HepG2 (cell line): Measurements from ENCODE around the gene ATP11B. TPM values are rescaled to one million over a fixed set of nuclear protein-coding genes. Genes with fewer than 3 reads are reported as not detected.

ENCODE experiments used
- ATAC-seq: fragments of 200-7000 bp; cut with Tn5 transposase; 3 replicates; pipeline ENCODE4 v1.9.1; 2020; ENCODE audit warnings: mild to moderate bottlenecking, moderate library complexity
- BruUV-seq: library from RNA; stranded (reverse); fragments of 400-500 nt; replicated peaks from 2 replicates; lab custom pipeline; 2021; lab: Mats Ljungman, UMichigan
- CTCF ChIA-PET: fragments of 300-600 bp; formaldehyde crosslinking; extraction: SDS; loops from one replicate; lab custom pipeline; 2021; ENCODE audit warnings: low total read pairs, inconsistent platforms, low intra/inter-chr PET ratio; lab: Yijun Ruan, JAX
- POLR2A ChIA-PET: fragments of 350-600 bp; sonication (Branson Sonifier 250); formaldehyde crosslinking; loops from one replicate; lab custom pipeline; 2020; ENCODE audit warnings: antibody characterized with exemption, inconsistent platforms; lab: Yijun Ruan, JAX
- DNase-seq: peaks from one replicate; pipeline ENCODE4 v3.0.0-alpha.2; 2015; ENCODE audit warnings: low spot score
- FAIRE-seq: peaks from 3 replicates; lab custom pipeline; 2011; peaks lifted over from hg19 to GRCh38; lab: Jason Lieb, UNC
- H2AFZ ChIP-seq: one replicate; pipeline ENCODE4 v1.6.1; 2011; ENCODE audit warnings: low read length, inconsistent platforms
- H3K27ac ChIP-seq: fragments of 300-600 bp; 3 replicates; pipeline ENCODE4 v1.8.0; 2011; ENCODE audit warnings: mixed run types, mild to moderate bottlenecking, mixed read lengths, low read length, inconsistent platforms; ENCODE audit not compliant: insufficient read depth; ENCODE audit errors: extremely low read length
- H3K27me3 ChIP-seq, 2 experiments: fragments of 200-600 bp in 1 of 2; 2 replicates in 1 of 2; 3 replicates in 1 of 2; pipeline versions ENCODE4 v1.6.0 to v1.8.0; 2011; ENCODE audit warnings: low read length in 2 of 2, mild to moderate bottlenecking in 2 of 2, moderate library complexity in 2 of 2, inconsistent platforms in 1 of 2; ENCODE audit not compliant: insufficient read depth in 2 of 2, control insufficient read depth in 1 of 2
- H3K36me3 ChIP-seq, 2 experiments: fragments of 200-600 bp in 1 of 2; replicated peaks in 1 of 2; 2 replicates in 1 of 2; 3 replicates in 1 of 2; pipeline versions ENCODE4 v1.5.1 to v1.8.0; 2011; ENCODE audit warnings: low read length in 2 of 2, inconsistent platforms in 1 of 2; ENCODE audit not compliant: insufficient read depth in 2 of 2, control insufficient read depth in 1 of 2
- H3K4me1 ChIP-seq: 2 replicates; pipeline ENCODE4 v1.5.1; 2012; ENCODE audit warnings: low read length, inconsistent platforms; ENCODE audit not compliant: insufficient read depth
- H3K4me2 ChIP-seq: 2 replicates; pipeline ENCODE4 v1.6.0; 2011; ENCODE audit warnings: low read depth, low read length, inconsistent platforms
- H3K4me3 ChIP-seq, 3 experiments: fragments of 200-600 bp in 1 of 3; sonication (generic), shearing (Covaris generic) in 1 of 3; replicated peaks in 1 of 3; 2 replicates each; pipeline ENCODE4 v1.5.1; 2011 to 2016; ENCODE audit warnings: low read length in 3 of 3, inconsistent platforms in 2 of 3, low read depth in 2 of 3, mild to moderate bottlenecking in 2 of 3, control low read depth in 1 of 3, mixed read lengths in 1 of 3; ENCODE audit not compliant: insufficient read depth in 1 of 3
- H3K79me2 ChIP-seq: one replicate; pipeline ENCODE4 v1.6.1; 2011; ENCODE audit warnings: low read length, inconsistent platforms; ENCODE audit not compliant: insufficient read depth
- H3K9ac ChIP-seq: 2 replicates; pipeline ENCODE4 v1.6.0; 2011; ENCODE audit warnings: mild to moderate bottlenecking, low read depth, low read length, inconsistent platforms; ENCODE audit not compliant: insufficient read depth
- H3K9me3 ChIP-seq: 2 replicates; pipeline ENCODE4 v1.5.1; 2012; ENCODE audit warnings: mild to moderate bottlenecking, low read length
- H4K20me1 ChIP-seq: 2 replicates; pipeline ENCODE4 v1.6.0; 2011; ENCODE audit warnings: inconsistent platforms, mild to moderate bottlenecking, low read length, moderate library complexity; ENCODE audit not compliant: insufficient read depth
- HIVEP1 ChIP-seq: sonication (generic); formaldehyde crosslinking; IDR thresholded peaks from 2 replicates; pipeline ENCODE4 v1.4.0; 2020; ENCODE audit warnings: mild to moderate bottlenecking, missing genetic modification reagents
- SRSF9 ChIP-seq: fragments of 200-400 bp; formaldehyde crosslinking; IDR thresholded peaks from 2 replicates; pipeline ENCODE4 v1.6.1; 2018; ENCODE audit warnings: borderline replicate concordance, mild to moderate bottlenecking, low read depth, low read length; ENCODE audit not compliant: insufficient read depth, poor library complexity, severe bottlenecking
- ZNF276 ChIP-seq: sonication (generic); formaldehyde crosslinking; IDR thresholded peaks from 2 replicates; pipeline ENCODE4 v1.4.0; 2020; ENCODE audit warnings: mild to moderate bottlenecking, low read depth, missing genetic modification reagents
- WGBS: methylation state at CpG from one replicate; pipeline ENCODE4 v1.1.6; 2017; ENCODE audit warnings: low lambda C conversion rate; 5-methylcytosine and 5-hydroxymethylcytosine counted together
- in situ Hi-C: cut with HindIII; loops from 2 replicates; pipeline ENCODE4 v1.10.0; 2017; ENCODE audit warnings: low pct_unique_long_range_greater_than_20kb; ENCODE audit not compliant: extremely low pct_ligation_motif_present
- intact Hi-C: fragments of 100-400 bp; cut with micrococcal nuclease; formaldehyde crosslinking; loops from one replicate; pipeline ENCODE4 v1.10.0; 2022; ENCODE audit not compliant: unreplicated experiment
- polyA plus RNA-seq, 8 experiments: library from polyadenylated mRNA; depleted of rRNA in 3 of 8; stranded (reverse) in 7 of 8; unstranded in 1 of 8; fragments of >200 nt; fragmentation: Illumina TruSeq in 4 of 8; extraction: Trizol in 4 of 8; gene quantifications; 2 replicates each; pipeline versions ENCODE4 v1.2.1 to v1.2.3, GENCODE V29; 2011 to 2016; ENCODE audit warnings: low read depth in 4 of 8, missing spikeins in 1 of 8, mixed read lengths in 1 of 8; ENCODE audit not compliant: insufficient read depth in 1 of 8
- total RNA-seq, 5 experiments: library from RNA; depleted of rRNA; stranded (reverse); fragments of >200 nt; fragmentation: Illumina TruSeq; extraction: Trizol; gene quantifications; 2 replicates each; pipeline ENCODE4 v1.2.3, GENCODE V29; 2016; ENCODE audit warnings: low read depth in 1 of 5
- TF ChIP-seq, protein P1 (sequence below): sonication (generic); formaldehyde crosslinking; IDR thresholded peaks from 2 replicates; pipeline ENCODE4 v1.8.0; 2022; ENCODE audit warnings: missing genetic modification reagents, low read depth, mild to moderate bottlenecking, borderline replicate concordance
- TF ChIP-seq, protein P2 (sequence below): sonication (generic); formaldehyde crosslinking; IDR thresholded peaks from 2 replicates; pipeline ENCODE4 v1.5.1; 2020; ENCODE audit warnings: missing genetic modification reagents, mild to moderate bottlenecking, borderline replicate concordance
- TF ChIP-seq, protein P3 (sequence below): sonication (generic); formaldehyde crosslinking; conservative IDR thresholded peaks from 2 replicates; pipeline ENCODE4 v1.4.0; 2020; ENCODE audit warnings: missing genetic modification reagents
- TF ChIP-seq, protein P4 (sequence below): sonication (generic); formaldehyde crosslinking; conservative IDR thresholded peaks from 2 replicates; pipeline ENCODE4 v1.4.0; 2020; ENCODE audit warnings: missing genetic modification reagents

The ATP11B gene
- total and polyA plus RNA-seq, 2 of the 13 experiments (the other 11 are each of a cell fraction or from before 2014, with no cell fraction given): 10.1 to 22.9 TPM

DNA sequence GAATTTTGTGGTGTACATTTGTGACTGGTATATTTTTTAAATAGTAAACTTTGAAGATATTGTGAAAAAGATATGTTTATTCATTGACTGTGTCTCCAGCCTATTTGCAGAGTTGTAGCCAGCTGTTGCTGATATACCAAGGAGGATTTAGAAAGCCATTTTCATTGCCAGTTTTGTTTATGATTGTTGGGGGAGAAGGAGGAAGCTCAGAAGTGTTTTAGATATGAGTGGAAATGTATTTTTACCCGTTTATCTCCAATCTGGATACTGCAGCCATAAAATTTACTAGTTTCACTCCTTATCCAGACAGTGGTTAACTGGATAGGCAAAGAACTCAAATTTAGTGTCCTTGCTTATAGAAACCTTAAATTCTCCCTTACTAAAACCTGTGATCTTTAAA is 18.8 kb downstream of the ATP11B start:
- FAIRE-seq (no peak), ATAC-seq (no peak)
- CTCF ChIA-PET: no interaction called here

More for the DNA sequence above, 18.8 kb downstream of the ATP11B start:
- BruUV-seq: no TSS peak
- Histone ChIP-seq H3K36me3 (no peaks in the 10 kb centered on the region), H3K9me3 (no peaks in the 10 kb centered on the region), H3K79me2 (no peaks in the 10 kb centered on the region), H4K20me1 (peaks cover 7% of the 10 kb centered on the region; the same call in 1 of the 2 replicates), H2AFZ (no peak overlapping the region), H3K4me3 (no peak overlapping the region), H3K9ac (no peak overlapping the region), H3K4me2 (no peak overlapping the region), H3K27ac (no peak overlapping the region), H3K27me3 (no peaks in the 10 kb centered on the region), H3K4me1 (0 out of 2 replicates have a peak, but pooled peaks cover 7% of the 10 kb centered on the region)
- in situ Hi-C loops: no loop called here
- WGBS: 88% methylated on average over 1 of the region's 1 CpG
- no peak for DNase-seq
- POLR2A ChIA-PET: no interaction called here
- intact Hi-C loops: no loop called here
- TF ChIP-seq, protein P1, sequence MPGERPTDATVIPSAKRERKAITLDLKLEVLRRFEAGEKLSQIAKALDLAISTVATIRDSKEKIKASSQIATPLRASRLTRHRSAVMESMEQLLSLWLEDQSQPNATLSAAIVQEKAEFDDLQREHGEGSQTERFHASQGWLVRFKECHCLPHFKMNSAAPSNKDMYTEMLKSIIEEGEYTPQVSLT (CRISPR knock-in tag): no peak
- TF ChIP-seq SRSF9 (no peak), ZNF276 (CRISPR knock-in tag) (no peak), HIVEP1 (CRISPR knock-in tag) (no peak)
- TF ChIP-seq, protein P2, sequence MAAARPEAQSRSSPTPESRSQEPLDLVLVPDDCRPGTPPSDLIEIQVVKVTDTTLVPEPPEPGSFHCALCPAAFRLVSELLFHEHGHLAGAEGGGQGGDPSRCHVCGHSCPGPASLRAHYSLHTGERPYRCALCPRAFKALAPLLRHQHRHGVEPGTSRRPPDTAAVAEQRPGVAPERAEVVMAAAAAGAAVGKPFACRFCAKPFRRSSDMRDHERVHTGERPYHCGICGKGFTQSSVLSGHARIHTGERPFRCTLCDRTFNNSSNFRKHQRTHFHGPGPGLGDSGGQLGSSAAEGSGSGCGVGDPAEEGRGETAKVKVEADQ (CRISPR knock-in tag): no peak
- TF ChIP-seq, protein P3, sequence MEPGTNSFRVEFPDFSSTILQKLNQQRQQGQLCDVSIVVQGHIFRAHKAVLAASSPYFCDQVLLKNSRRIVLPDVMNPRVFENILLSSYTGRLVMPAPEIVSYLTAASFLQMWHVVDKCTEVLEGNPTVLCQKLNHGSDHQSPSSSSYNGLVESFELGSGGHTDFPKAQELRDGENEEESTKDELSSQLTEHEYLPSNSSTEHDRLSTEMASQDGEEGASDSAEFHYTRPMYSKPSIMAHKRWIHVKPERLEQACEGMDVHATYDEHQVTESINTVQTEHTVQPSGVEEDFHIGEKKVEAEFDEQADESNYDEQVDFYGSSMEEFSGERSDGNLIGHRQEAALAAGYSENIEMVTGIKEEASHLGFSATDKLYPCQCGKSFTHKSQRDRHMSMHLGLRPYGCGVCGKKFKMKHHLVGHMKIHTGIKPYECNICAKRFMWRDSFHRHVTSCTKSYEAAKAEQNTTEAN: no peak
- TF ChIP-seq, protein P4, sequence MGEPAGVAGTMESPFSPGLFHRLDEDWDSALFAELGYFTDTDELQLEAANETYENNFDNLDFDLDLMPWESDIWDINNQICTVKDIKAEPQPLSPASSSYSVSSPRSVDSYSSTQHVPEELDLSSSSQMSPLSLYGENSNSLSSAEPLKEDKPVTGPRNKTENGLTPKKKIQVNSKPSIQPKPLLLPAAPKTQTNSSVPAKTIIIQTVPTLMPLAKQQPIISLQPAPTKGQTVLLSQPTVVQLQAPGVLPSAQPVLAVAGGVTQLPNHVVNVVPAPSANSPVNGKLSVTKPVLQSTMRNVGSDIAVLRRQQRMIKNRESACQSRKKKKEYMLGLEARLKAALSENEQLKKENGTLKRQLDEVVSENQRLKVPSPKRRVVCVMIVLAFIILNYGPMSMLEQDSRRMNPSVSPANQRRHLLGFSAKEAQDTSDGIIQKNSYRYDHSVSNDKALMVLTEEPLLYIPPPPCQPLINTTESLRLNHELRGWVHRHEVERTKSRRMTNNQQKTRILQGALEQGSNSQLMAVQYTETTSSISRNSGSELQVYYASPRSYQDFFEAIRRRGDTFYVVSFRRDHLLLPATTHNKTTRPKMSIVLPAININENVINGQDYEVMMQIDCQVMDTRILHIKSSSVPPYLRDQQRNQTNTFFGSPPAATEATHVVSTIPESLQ (CRISPR knock-in tag): no peak
